ENCODE data around the gene FGF18.

- no peak for TF ChIP-seq CTCF (IDR thresholded peaks at IDR 0.05; ENCODE audit: insufficient read depth, low read length, poor library complexity, severe bottlenecking)
- TF ChIP-seq EZH2phosphoT487 (conservative IDR thresholded peaks at IDR 0.05; ENCODE audit: low read length), result no peak
Observed at GRCh38 chr5:171386861-171387344, 32.5 kb upstream of the FGF18 start.

Measured in SU-DHL-6 (cell line).